ENCODE results near the gene TNIP3. TPM values are rescaled to one million over a fixed set of nuclear protein-coding genes. Genes with fewer than 3 reads are reported as not detected.

The TNIP3 gene
- total and polyA plus RNA-seq, 9 of the 15 experiments (the other 6 are each of a cell fraction or from before 2014, with no cell fraction given): 0.14 TPM; not detected in 8

DNA sequence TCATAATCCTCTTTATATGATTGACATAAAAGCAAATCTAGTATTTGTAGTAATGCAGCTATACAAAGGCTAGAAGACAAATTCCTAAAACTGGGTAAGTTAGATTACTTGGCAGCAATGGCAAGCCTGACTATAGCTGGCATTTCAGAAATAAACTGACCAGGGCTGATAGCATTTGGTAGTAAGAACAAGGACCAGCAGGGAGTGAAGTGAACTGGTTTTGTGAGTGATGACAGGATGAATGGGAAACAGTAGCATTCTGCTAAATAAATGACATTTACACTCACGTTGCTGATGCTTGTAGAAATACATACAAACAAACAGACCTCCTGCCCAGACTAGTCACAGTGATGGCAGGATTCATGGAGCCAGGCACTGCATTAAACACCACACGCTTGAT lies 31.5 kb upstream of the TNIP3 start:
- intact Hi-C loops (cut with micrococcal nuclease): no loop called here
- H3K9me3 ChIP-seq (replicated peaks; ENCODE audit: control insufficient read depth, insufficient read depth, low read depth, low read length): no peaks in the 10 kb centered on the region
- H3K4me3 ChIP-seq: no peak overlapping the region
- no peaks in the 10 kb centered on the region for H3K9me1 ChIP-seq (ENCODE audit: control insufficient read depth, insufficient read depth, low read length)
- BruUV-seq (replicated peaks): no TSS peak
- H3K79me2 ChIP-seq (ENCODE audit: control insufficient read depth, insufficient read depth, low read length): no peaks in the 10 kb centered on the region
- FAIRE-seq (no peak), DNase-seq (ENCODE audit: extremely low read depth in 1 of 4, low spot score in 3 of 4) (no peak), ATAC-seq (no peak)
- no peak overlapping the region for H3K27ac ChIP-seq (ENCODE audit: extremely low read depth, low read depth, low read length)
- ChIA-PET POLR2A (no interaction called here), CTCF (ENCODE audit: low intra/inter-chr PET ratio) (no interaction called here)
- 5% methylated on average over 2 of the region's 2 CpGs for WGBS (ENCODE audit: insufficient coverage, low coverage, missing lambda C conversion rate)
- H3K4me2 ChIP-seq (ENCODE audit: insufficient read depth, low read length): no peak overlapping the region
- no peaks in the 10 kb centered on the region for H3K36me3 ChIP-seq (ENCODE audit: control insufficient read depth, insufficient read depth, low read length)
- H2AFZ ChIP-seq (ENCODE audit: low read depth, low read length): no peak overlapping the region
- no peak overlapping the region for H3K9ac ChIP-seq (ENCODE audit: insufficient read depth in 1 of 2, low read depth in 2 of 2, low read length in 2 of 2)
- no peaks in the 10 kb centered on the region for H3K27me3 ChIP-seq (ENCODE audit: control insufficient read depth in 2 of 2, insufficient read depth in 2 of 2, low read length in 2 of 2)
- no peaks in the 10 kb centered on the region for H4K20me1 ChIP-seq (replicated peaks; ENCODE audit: control insufficient read depth, insufficient read depth, low read length)
- H3K4me1 ChIP-seq (replicated peaks in 1 of 2; ENCODE audit: control insufficient read depth in 2 of 2, insufficient read depth in 2 of 2, low read length in 2 of 2): no peaks in the 10 kb centered on the region
- in situ Hi-C loops (cut with MboI): no loop called here
- TF ChIP-seq, protein P1, sequence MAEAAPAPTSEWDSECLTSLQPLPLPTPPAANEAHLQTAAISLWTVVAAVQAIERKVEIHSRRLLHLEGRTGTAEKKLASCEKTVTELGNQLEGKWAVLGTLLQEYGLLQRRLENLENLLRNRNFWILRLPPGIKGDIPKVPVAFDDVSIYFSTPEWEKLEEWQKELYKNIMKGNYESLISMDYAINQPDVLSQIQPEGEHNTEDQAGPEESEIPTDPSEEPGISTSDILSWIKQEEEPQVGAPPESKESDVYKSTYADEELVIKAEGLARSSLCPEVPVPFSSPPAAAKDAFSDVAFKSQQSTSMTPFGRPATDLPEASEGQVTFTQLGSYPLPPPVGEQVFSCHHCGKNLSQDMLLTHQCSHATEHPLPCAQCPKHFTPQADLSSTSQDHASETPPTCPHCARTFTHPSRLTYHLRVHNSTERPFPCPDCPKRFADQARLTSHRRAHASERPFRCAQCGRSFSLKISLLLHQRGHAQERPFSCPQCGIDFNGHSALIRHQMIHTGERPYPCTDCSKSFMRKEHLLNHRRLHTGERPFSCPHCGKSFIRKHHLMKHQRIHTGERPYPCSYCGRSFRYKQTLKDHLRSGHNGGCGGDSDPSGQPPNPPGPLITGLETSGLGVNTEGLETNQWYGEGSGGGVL (CRISPR knock-in tag; IDR thresholded peaks at IDR 0.05): no peak
- TF ChIP-seq, protein P2, sequence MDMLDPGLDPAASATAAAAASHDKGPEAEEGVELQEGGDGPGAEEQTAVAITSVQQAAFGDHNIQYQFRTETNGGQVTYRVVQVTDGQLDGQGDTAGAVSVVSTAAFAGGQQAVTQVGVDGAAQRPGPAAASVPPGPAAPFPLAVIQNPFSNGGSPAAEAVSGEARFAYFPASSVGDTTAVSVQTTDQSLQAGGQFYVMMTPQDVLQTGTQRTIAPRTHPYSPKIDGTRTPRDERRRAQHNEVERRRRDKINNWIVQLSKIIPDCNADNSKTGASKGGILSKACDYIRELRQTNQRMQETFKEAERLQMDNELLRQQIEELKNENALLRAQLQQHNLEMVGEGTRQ (CRISPR knock-in tag; IDR thresholded peaks at IDR 0.05): no peak
- no peak for TF ChIP-seq MAFG (tag; conservative IDR thresholded peaks at IDR 0.05)

Data from K562 (cell line).